ENCODE measurements around the gene DOCK3. TPM values are rescaled to one million over a fixed set of nuclear protein-coding genes. Genes with fewer than 3 reads are reported as not detected.

Gene DOCK3
- total RNA-seq, 1 donor: 0.36 TPM

- Histone ChIP-seq H3K4me3 (ENCODE audit: insufficient read depth, low read length) (no peak overlapping the region), H2AFZ (ENCODE audit: low read length) (no peak overlapping the region), H3K9me3 (ENCODE audit: low read depth, low read length) (no peaks in the 10 kb centered on the region), H3K27me3 (ENCODE audit: insufficient read depth, low read length) (no peaks in the 10 kb centered on the region), H3K4me1 (ENCODE audit: insufficient read depth, low read length) (no peaks in the 10 kb centered on the region), H4K20me1 (ENCODE audit: insufficient read depth, low read length) (no peaks in the 10 kb centered on the region), H3K4me2 (ENCODE audit: insufficient read depth, low read length) (no peak overlapping the region), H3K36me3 (ENCODE audit: insufficient read depth, low read length) (peaks cover 5% of the 10 kb centered on the region), H3K79me2 (ENCODE audit: insufficient read depth, low read length) (no peaks in the 10 kb centered on the region), H3K27ac (ENCODE audit: low read depth, low read length) (no peak overlapping the region)
- no peak for TF ChIP-seq CTCF (IDR thresholded peaks at IDR 0.05; ENCODE audit: extremely low read depth, low read depth, low read length)
- DNase-seq (ENCODE audit: insufficient read length, low spot score, missing footprints): no peak
Observed at GRCh38 chr3:50650018-50650417, 24.7 kb upstream of the DOCK3 start.

- Histone ChIP-seq H3K4me2 (ENCODE audit: insufficient read depth, low read length) (no peak overlapping the region), H3K4me3 (ENCODE audit: insufficient read depth, low read length) (no peak overlapping the region), H2AFZ (ENCODE audit: low read length) (no peak overlapping the region), H3K36me3 (ENCODE audit: insufficient read depth, low read length) (no peaks in the 10 kb centered on the region), H4K20me1 (ENCODE audit: insufficient read depth, low read length) (no peaks in the 10 kb centered on the region), H3K27me3 (ENCODE audit: insufficient read depth, low read length) (no peaks in the 10 kb centered on the region), H3K79me2 (ENCODE audit: insufficient read depth, low read length) (no peaks in the 10 kb centered on the region), H3K9me3 (ENCODE audit: low read depth, low read length) (no peaks in the 10 kb centered on the region), H3K4me1 (ENCODE audit: insufficient read depth, low read length) (no peaks in the 10 kb centered on the region), H3K27ac (ENCODE audit: low read depth, low read length) (no peak overlapping the region)
- no peak for TF ChIP-seq CTCF (IDR thresholded peaks at IDR 0.05; ENCODE audit: extremely low read depth, low read depth, low read length)
- no peak for DNase-seq (ENCODE audit: insufficient read length, low spot score, missing footprints)
Observed at GRCh38 chr3:50651445-50651844, 23.3 kb upstream of the DOCK3 start.

GRCh38 chr3:50651920-50652529 is 22.7 kb upstream of the DOCK3 start:
- no peaks in the 10 kb centered on the region for H4K20me1 ChIP-seq (ENCODE audit: insufficient read depth, low read length)

GRCh38 chr3:50652709-50653108 is 22.0 kb upstream of the DOCK3 start:
- DNase-seq (ENCODE audit: insufficient read length, low spot score, missing footprints): no peak
- Histone ChIP-seq H3K79me2 (ENCODE audit: insufficient read depth, low read length) (no peaks in the 10 kb centered on the region), H3K4me2 (ENCODE audit: insufficient read depth, low read length) (no peak overlapping the region), H3K4me3 (ENCODE audit: insufficient read depth, low read length) (no peak overlapping the region), H3K27ac (ENCODE audit: low read depth, low read length) (no peak overlapping the region), H2AFZ (ENCODE audit: low read length) (no peak overlapping the region), H3K36me3 (ENCODE audit: insufficient read depth, low read length) (no peaks in the 10 kb centered on the region), H4K20me1 (ENCODE audit: insufficient read depth, low read length) (no peaks in the 10 kb centered on the region), H3K27me3 (ENCODE audit: insufficient read depth, low read length) (no peaks in the 10 kb centered on the region), H3K9me3 (ENCODE audit: low read depth, low read length) (no peaks in the 10 kb centered on the region), H3K4me1 (ENCODE audit: insufficient read depth, low read length) (no peaks in the 10 kb centered on the region)
- peak; percentile 40 for TF ChIP-seq CTCF (IDR thresholded peaks at IDR 0.05; ENCODE audit: extremely low read depth, low read depth, low read length)

More at GRCh38 chr3:50651920-50652529, 22.7 kb upstream of the DOCK3 start:
- no peak for DNase-seq (ENCODE audit: insufficient read length, low spot score, missing footprints)
- H3K36me3 ChIP-seq (ENCODE audit: insufficient read depth, low read length): no peaks in the 10 kb centered on the region
- H3K4me1 ChIP-seq (ENCODE audit: insufficient read depth, low read length): no peaks in the 10 kb centered on the region
- H3K27ac ChIP-seq (ENCODE audit: low read depth, low read length): no peak overlapping the region
- no peak for TF ChIP-seq CTCF (IDR thresholded peaks at IDR 0.05; ENCODE audit: extremely low read depth, low read depth, low read length)
- no peak overlapping the region for H3K4me2 ChIP-seq (ENCODE audit: insufficient read depth, low read length)
- no peaks in the 10 kb centered on the region for H3K27me3 ChIP-seq (ENCODE audit: insufficient read depth, low read length)
- no peaks in the 10 kb centered on the region for H3K9me3 ChIP-seq (ENCODE audit: low read depth, low read length)
- no peak overlapping the region for H2AFZ ChIP-seq (ENCODE audit: low read length)
- no peaks in the 10 kb centered on the region for H3K79me2 ChIP-seq (ENCODE audit: insufficient read depth, low read length)
- H3K4me3 ChIP-seq (ENCODE audit: insufficient read depth, low read length): no peak overlapping the region

All from osteoblast (primary cell).